Left cardiac atrium (tissue), 4 donors: Measurements from ENCODE around the gene ENTREP1. TPM values are rescaled to one million over a fixed set of nuclear protein-coding genes. Genes with fewer than 3 reads are reported as not detected.
"Not testable (repeated sequence)": the region's sequence is repeated elsewhere in the genome, so short reads cannot be mapped to it uniquely, and the experiment has no call there.

Source experiments
- ATAC-seq, 2 donors: fragments of 200-7000 bp; cut with Tn5 transposase; one replicate each; pipeline ENCODE4 v1.9.1; 2020; ENCODE audit warnings: mild to moderate bottlenecking in 2 of 2, moderate library complexity in 2 of 2
- DNase-seq: peaks from one replicate; pipeline ENCODE4 v3.0.0-alpha.2; 2020
- intact Hi-C, 2 donors: fragments of 100-400 bp; cut with DNase I; formaldehyde crosslinking; loops; one replicate each; pipeline versions ENCODE4 v1.14.1 to v1.15.1; 2022 to 2023
- total RNA-seq, 2 donors: library from RNA; stranded (reverse); fragmentation: NEBNext Ultra II Directional; extraction: Animal tissue kit (Norgen Biotek cat#: 25700); gene quantifications; one replicate each; pipeline ENCODE4 v1.2.1, GENCODE V29; 2021
- donor health status: DM: no; HTN: yes; CAD: no.
- donor health status: DM: no; HTN: yes; CAD: no; lungs with severe emphysema.
- donor health status: DM: yes; HTN: yes; CAD: no.
- donor health status: Dilated cardiomyopathy.

The ENTREP1 gene
- total RNA-seq, 2 donors from 2014 or later: 12.0 to 16.4 TPM

- intact Hi-C loops: no loop called here
- DNase-seq (no peak), ATAC-seq (peak; percentile 71 to 87)
Measured at GRCh38 chr9:69391946-69392345, 66.9 kb downstream of the ENTREP1 start.

DNA sequence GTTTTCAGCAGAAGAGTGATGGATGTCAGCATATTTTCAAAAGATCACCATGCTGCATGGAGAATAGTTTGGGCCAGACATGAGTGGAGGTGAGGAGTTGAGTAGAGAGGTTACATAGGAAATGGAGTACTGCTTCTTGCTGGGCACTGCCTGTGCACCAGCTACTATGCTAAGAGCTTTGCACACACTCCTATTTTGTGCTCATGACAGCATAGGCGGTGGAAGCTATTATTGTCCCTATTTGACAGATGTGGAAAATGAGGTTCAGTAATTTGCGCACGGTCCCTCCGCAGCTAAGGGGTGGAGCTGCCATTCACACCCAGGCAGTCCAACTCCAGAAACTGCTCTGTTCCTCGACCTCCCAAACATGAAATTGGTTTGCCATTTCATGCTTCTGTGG lies 67.8 kb downstream of the ENTREP1 start:
- DNase-seq (no peak), ATAC-seq (peak; percentile 15 to 17)
- intact Hi-C loops: no loop called here

DNA sequence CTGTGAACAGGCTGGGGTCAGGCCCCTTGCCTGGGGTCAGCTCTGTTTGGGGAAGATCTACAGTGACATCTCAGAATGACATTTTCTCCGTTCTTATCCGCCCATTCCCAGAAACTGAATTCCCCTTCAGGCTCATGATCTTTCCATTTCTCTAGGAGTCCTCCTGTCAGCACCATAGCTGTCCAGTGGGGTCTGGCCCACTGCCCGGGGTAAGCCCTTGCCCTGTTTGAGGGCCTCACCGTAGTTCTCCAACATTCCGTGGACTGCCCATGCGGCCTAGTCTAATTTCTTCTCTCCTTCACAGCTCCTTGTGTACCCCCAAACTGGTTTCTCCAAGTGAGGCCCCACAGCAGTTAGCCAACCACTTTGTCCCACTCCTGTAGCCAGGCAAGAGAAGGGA lies 68.4 kb downstream of the ENTREP1 start:
- ATAC-seq: peak; percentile 16 to 25
- no peak for DNase-seq

GRCh38 chr9:69395718-69396117 lies 70.7 kb downstream of the ENTREP1 start:
- DNase-seq (no peak), ATAC-seq (no peak)
- intact Hi-C loops: no loop called here

More for the DNA sequence above, 68.4 kb downstream of the ENTREP1 start:
- intact Hi-C loops: no loop called here

DNA sequence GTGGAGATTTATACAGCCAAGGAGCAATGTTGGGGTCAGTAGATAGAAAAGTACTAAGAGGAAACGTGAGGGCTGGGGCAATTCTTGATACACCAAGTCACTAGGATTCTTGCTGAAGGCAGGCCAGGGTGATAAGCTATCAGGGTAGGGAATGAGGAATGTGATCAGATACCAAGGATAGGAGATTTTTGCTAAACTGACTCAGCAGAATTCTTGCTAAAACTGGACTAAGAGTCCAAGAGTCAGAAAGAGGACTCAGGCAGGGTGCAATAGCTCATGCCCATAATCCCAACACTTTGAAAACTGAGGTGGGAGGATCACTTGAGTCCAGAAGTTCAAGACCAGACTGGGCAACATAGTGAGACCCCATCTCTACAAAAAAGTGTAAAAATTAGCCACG lies 71.7 kb downstream of the ENTREP1 start:
- ATAC-seq: no peak
- no peak for DNase-seq
- intact Hi-C loops: no loop called here

DNA sequence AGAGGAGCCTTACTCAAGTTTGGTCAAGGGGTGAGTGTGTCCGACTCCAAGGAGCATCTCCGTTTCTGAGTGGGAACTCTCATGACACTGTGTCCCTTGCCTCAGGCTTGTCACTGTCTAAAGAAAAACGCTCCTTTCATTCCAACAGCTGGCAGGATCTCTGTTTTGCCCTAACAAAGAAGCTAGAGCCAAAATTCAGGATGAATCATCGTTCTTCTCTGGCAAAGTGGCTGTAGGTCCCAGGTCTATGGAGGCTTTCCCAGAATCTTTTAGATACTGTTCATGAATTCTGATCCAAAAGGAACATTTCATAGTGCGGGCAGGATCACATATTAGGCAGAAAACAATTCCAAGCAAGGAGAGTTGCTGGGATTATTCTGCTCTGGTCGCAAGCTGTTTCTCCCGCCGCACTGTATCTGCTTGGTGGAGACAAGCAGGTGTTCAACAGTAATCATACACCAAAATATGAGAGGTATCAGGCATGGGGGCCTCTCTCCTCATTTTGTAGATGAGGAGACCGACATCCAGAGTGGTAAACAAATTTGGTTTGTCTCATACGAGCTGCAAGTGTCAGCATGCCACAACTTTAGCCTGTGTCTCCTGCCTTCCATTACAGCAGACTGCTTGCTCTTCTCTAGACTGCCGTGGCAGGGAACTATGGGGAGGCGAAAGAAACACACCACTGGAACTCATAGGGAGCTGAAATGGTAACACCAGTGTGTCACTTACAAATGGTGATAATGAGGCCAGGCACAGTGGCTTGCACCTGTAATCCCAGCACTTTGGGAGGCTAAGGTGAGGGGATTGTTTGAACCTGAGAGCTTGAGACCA lies 72.6 kb downstream of the ENTREP1 start:
- intact Hi-C loops: no loop called here
- DNase-seq: no peak
- ATAC-seq: peak; percentile 43 to 78

DNA sequence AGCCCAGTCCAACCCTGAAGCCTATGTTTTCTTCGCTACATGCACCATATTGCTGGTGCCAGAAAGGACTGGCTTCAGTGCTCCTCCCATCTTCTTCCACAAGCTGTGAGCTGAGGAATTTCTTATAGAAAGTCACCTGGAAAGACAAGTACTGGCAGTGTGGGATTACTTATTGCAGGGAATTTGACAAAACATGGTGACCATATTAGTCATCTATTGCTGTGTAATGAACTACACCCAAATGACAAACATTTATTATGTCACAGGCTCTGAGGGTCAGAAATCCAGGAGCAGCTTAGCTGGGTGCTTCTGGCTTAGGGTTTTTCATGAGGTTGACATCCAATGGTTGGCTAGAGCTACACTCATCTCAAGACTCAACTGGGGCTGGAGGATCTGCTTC lies 75.5 kb downstream of the ENTREP1 start:
- DNase-seq (no peak), ATAC-seq (no peak)
- intact Hi-C loops: no loop called here

DNA sequence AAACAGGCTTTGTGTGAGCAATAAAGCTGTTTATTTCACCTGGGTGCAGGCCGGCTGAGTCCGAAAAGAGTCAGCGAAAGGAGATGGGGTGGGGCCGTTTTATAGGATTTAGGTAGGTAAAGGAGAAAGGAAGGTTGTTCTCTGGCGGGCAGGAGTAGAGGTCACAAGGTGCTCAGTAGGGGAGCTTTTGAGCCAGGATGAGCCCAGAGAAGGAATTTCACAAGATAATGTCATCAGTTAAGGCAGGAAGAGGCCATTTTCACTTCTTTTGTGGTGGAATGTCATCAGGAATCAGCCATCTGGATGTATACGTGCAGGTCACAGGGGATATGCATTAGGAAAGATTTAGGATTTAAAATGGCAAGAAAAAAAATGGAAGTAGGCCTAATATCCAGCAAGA lies 84.9 kb downstream of the ENTREP1 start:
- ATAC-seq, DNase-seq, intact Hi-C loops: not testable (repeated sequence)

DNA sequence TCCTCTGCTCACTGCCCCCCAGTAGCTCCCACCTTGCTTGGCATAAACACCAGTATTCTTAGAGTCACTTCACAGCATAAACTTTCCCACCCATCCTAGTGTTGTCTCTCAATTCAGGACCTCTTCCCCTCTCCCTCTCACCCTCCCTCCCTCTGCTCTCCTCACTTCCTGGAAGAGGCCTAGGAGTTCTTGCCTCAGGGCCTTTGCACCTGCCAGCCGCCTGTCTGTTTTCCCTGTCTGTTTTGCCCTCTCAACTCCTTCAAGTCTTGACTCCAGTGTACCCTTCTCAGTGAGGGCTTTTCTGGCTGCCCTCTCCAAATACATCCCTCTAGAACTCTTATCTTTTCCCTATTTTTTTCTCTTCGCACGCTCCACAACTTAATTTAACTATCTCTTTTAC lies 86.2 kb downstream of the ENTREP1 start:
- intact Hi-C loops: no loop called here
- DNase-seq (no peak), ATAC-seq (no peak)

- DNase-seq (no peak), ATAC-seq (peak; percentile 9 to 14)
- intact Hi-C loops: no loop called here
Measured at GRCh38 chr9:69411931-69412740, 87.1 kb downstream of the ENTREP1 start.

DNA sequence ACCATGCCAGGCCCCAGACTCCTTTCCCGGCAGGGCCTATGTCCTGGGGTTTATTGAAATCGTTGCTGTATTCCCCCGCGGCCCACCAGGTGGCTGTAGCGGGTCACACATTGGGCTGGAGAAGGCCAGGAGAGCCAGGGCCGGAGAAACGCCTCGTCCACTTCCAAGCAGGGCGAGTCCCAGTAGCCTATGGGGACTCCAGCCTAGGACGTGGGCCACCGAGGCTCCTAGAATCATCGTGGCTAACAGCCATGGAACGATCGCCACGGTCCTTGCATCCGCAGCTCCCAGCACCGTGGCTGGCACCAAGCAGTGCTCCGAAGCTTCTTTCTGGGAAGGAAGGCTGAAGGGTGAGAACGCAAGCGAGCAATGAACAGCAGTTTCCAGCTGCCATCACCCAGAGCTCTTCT lies 87.7 kb downstream of the ENTREP1 start:
- intact Hi-C loops: no loop called here
- ATAC-seq: peak; percentile 97 to 99
- DNase-seq: peak; percentile 83

DNA sequence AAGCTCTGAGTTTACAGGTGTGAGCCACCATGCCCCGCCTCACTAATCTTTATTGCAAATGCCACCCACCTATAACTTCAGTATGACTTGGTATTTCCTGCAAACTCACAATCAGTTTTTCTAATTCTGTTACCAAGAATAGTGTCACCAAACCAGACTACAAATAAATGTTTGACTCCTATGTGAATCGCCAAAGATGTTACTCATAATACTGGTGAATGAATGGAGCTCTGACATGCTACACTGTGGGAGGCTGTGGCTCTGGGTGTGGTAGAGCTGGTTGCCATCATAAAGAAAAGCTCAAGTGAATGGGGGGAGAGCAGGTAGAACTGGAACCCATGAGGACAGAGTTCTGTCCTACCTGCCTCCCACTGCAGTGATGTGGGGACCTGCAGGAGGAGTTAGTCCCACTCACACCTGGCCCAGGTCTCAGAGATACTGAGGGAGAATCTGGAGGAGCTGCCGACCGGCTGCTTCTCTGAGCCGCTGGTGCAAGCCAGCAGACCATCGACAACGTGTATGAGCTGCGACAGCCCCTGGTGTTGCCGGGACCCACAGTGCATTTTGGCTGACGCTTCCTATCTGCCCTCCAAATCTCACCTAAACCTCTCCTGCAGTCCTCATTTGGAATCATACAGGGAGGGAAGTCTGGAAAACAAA lies 95.7 kb downstream of the ENTREP1 start:
- intact Hi-C loops: loop anchor here (5.0 to 10.0 kb wide), 4 partner anchors 127 to 694 kb away; no protein-coding TSS in a partner anchor
- DNase-seq (no peak), ATAC-seq (no peak)

DNA sequence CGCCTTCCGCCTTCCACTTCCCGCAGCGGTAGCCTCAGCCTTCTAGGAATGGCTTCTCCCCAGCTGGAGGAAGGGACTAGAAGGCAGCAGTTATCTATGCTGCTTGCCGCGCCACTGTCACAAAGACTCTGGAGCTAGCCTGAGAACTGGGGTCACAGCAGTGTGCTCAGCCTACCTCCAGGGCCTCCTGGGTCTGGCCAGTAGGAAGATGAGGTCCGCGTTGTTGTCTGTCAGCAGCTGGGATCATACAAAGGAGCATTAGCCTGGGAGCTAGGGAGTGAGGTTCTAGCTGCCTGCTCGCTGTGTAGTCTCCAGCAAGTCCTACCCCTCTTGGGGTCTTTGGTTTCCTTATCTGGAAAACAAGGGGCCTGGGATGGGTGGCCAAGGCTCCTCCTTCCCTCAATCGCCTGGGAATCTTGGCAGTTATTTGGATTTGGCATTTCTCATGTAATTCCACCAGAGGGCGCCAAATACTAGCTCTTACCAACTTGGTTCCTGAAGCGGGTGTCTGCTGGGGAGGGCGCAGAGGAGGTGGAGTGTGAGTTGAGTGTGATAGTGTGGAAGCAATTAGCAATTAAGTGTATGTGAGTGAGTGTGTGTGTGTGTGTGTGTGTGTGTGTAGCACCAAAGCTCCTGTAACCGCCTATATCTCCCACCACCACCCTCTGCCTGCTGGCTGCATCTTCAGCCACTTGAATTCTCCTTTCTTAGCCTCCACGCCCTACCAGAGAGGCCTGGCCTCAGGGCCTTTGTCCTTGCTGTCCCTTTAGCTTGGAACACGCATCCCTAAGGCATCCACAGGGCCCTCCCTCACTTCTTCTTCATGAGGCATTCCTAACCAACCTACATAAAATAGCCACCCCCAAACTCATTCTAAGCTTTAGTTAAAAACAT lies 97.1 kb downstream of the ENTREP1 start:
- DNase-seq (peak; percentile 42), ATAC-seq (peak; percentile 83 to 85)
- intact Hi-C loops: loop anchor here (2.0 to 10.0 kb wide), 6 partner anchors 125 to 693 kb away; no protein-coding TSS in a partner anchor

DNA sequence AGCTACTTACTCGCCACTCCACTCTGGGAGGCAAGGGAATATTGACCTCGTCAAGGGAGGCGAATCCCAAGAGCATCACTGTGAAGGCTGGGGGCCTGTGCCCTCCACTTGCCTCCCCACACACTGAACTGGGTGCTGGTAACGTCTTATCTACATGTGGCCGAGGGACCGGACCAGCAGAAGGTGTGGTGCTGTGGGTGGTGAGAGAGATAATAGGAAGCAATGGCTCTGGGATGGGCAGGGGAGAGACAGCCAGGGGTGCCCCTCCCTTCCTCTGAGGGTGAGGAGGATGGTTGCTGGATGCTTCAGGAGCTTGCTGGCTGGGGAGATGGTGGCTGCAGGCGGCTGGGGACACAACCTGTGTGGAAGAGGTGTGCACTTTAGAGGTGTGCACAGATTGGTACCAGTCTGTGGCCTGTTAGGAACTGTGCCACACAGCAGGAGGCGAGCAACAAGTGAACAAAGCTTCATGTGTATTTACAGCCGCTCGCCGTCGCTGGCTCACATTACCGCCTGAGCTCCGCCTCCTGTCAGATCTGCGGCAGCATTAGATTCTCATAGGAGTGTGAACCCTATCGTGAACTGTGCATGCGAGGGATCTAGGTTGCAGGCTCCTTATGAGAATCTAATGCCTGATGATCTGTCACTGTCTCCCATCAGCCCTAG lies 100.3 kb downstream of the ENTREP1 start:
- ATAC-seq (no peak), DNase-seq (no peak)
- intact Hi-C loops: loop anchor here (10.0 kb wide), 3 partner anchors 490 to 690 kb away; no protein-coding TSS in a partner anchor

DNA sequence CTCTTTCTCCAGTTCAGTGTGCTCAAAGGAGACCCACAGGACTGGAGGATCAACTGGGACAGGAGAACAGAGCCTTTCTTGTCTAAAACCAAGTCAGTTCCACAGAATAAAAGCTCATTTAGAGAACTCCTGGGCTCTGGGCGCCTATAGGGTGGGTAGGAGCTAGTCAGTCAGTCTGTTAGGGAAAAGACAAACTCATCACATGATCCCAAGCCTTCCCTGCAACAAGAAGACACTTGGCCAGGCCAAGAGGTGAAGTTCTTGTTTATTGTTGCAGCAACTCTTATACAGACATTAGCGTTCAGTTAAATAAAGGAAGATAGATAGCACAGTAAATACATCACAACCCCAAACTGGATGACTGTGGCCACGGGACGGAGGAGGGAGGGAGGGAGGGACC lies 102.3 kb downstream of the ENTREP1 start:
- intact Hi-C loops: loop anchor here (10.0 kb wide), 3 partner anchors 488 to 688 kb away; no protein-coding TSS in a partner anchor
- ATAC-seq (no peak), DNase-seq (no peak)

DNA sequence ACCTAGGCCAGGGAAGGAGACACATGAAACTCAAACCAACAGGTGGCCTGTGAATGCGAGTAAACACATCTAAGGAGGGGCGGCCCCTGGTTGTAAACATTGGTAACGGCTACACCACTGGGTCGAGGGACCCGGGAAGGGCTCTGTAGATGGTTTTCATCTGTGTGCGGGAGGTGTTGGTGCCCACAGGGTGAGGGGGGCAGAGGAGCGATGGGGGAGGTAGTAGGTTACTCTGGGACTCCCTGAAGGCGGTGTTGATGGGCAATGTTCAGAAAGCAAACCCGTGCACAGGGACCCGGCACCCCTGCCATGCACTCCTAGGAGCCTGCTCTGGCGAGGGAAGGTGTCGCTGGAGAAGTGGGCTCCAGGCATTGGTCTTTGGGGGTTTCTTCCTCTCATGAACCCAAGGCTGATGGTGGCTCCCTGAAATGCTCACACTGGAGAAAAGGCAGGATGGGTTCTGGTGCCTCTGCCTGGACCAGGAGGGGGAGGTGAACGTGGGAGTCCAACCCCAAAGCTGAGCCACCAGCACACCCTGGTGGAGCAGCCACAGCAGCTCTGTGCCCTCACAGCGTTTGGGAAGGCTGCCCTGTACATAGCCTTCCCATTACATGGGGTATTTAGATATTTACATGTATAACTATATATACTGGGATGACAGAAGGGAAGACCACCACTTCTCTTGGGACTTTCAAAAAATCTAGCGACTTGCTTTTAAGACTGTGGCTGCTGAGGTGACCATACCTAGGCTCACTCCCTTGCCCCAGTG lies 103.2 kb downstream of the ENTREP1 start:
- DNase-seq: no peak
- intact Hi-C loops: loop anchor here (10.0 kb wide), 3 partner anchors 487 to 687 kb away; no protein-coding TSS in a partner anchor
- no peak for ATAC-seq

DNA sequence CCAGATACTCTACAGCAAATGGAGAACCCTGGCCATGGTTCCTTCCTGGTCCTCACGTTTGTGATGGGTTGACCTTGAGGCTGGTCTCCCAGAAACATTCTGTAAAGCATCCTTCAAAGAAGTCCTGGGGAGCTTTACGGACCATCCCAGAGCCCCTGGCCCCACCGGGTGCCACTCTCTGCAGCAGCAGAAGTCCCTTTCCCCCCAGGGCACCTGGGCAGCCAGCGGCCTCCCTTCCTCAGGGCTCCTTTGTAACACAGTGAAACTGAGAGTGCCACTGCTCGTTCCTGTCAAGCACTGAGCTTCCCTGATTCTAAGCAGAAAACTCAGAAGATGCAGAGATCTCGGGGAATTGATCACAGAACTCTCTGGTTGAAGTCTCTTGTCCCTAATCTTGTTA lies 104.3 kb downstream of the ENTREP1 start:
- intact Hi-C loops: loop anchor here (10.0 kb wide), 3 partner anchors 486 to 686 kb away; no protein-coding TSS in a partner anchor
- no peak for ATAC-seq
- no peak for DNase-seq
